Activated T-helper 9 cell treated with anti-CD3 and anti-CD28 coated beads, Interleukin-2, amount 50 U/mL, for 16 hours (primary cell): ENCODE results near the gene SUN3.

Experiments
- DNase-seq: peaks from one replicate; pipeline ENCODE4 v3.0.0-alpha.2; 2020; ENCODE audit warnings: low read depth

SUN3 gene

GRCh38 chr7:48028938-48029337, at the start of gene SUN3:
SUN3 (minus strand) TSS chr7:48029107; CDS start chr7:48028938, 169 bp downstream.
- no peak for DNase-seq

- no peak for DNase-seq
Measured at GRCh38 chr7:48078470-48078869, 49.6 kb upstream of the SUN3 start.

GRCh38 chr7:48077423-48077822, 48.5 kb upstream of the SUN3 start:
- no peak for DNase-seq

- DNase-seq = no peak
Measured at GRCh38 chr7:48074204-48074654, 45.3 kb upstream of the SUN3 start.

GRCh38 chr7:48067475-48067874, 38.6 kb upstream of the SUN3 start:
- no peak for DNase-seq

GRCh38 chr7:48063985-48064384, 35.1 kb upstream of the SUN3 start:
- DNase-seq = no peak

- DNase-seq = no peak
Measured at GRCh38 chr7:48059706-48060105, 30.8 kb upstream of the SUN3 start.

GRCh38 chr7:48058990-48059389, 30.1 kb upstream of the SUN3 start:
- no peak for DNase-seq

- no peak for DNase-seq
Measured at GRCh38 chr7:48053736-48054135, 24.8 kb upstream of the SUN3 start.

- DNase-seq = no peak
Measured at GRCh38 chr7:48052748-48053147, 23.8 kb upstream of the SUN3 start.

GRCh38 chr7:48049850-48050249, 20.9 kb upstream of the SUN3 start:
- DNase-seq = no peak

GRCh38 chr7:48048113-48048512, 19.2 kb upstream of the SUN3 start:
- no peak for DNase-seq

GRCh38 chr7:48046458-48046857, 17.6 kb upstream of the SUN3 start:
- no peak for DNase-seq

- no peak for DNase-seq
Measured at GRCh38 chr7:48045195-48045765, 16.4 kb upstream of the SUN3 start.

GRCh38 chr7:48042636-48043035, 13.7 kb upstream of the SUN3 start:
- DNase-seq = no peak

GRCh38 chr7:48042216-48042615, 13.3 kb upstream of the SUN3 start:
- no peak for DNase-seq

- DNase-seq = no peak
Measured at GRCh38 chr7:48041653-48041970, 12.7 kb upstream of the SUN3 start.

GRCh38 chr7:48040944-48041652, 12.2 kb upstream of the SUN3 start:
- no peak for DNase-seq

- DNase-seq = no peak
Measured at GRCh38 chr7:48038815-48039506, 10.1 kb upstream of the SUN3 start.

- DNase-seq = no peak
Measured at GRCh38 chr7:48035967-48036478, 7.1 kb upstream of the SUN3 start.

- peak; percentile 80 for DNase-seq
Measured at GRCh38 chr7:48035301-48035966, 6.5 kb upstream of the SUN3 start, which contains the start of gene C7orf57. C7orf57 (plus strand) TSS chr7:48035543; CDS start chr7:48036309, 766 bp downstream.

GRCh38 chr7:48033922-48034321, 5.0 kb upstream of the SUN3 start:
- no peak for DNase-seq

- DNase-seq = no peak
Measured at GRCh38 chr7:48031111-48031510, 2.2 kb upstream of the SUN3 start.
